ENCODE results near the gene CFAP73.

DNA sequence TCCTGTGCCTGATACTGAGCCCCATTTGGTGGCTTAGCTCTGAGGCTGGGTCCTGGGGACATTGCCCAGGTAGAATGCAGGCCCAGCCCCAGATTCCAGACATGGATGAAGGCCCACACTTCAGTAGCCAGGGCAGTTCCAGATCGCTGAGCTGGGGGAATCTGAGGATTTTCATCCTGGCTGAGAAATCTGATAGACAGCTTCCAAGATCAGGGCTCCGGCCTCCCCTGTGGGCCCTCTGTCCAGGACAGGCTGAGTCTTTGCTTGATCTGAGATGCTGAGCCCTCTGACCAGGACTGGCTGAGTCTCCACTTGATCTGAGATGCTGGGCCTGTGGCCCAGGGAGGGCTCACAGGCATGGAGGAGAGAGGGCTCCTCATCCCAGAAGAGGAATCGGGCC lies 10.7 kb upstream of the CFAP73 start:
- TF ChIP-seq POLR2AphosphoS5 (IDR thresholded peaks at IDR 0.05; ENCODE audit: low read depth, low read length) (no peak), POLR2A (IDR thresholded peaks at IDR 0.05; ENCODE audit: low read depth, low read length) (no peak)
